HG02973 (cell line): ENCODE results near the gene THSD7A.

Experiments used
- ATAC-seq: cut with Tn5 transposase; IDR thresholded peaks from one replicate; pipeline ENCODE4 v1.9.1; 2021; ENCODE audit warnings: moderate library complexity; ENCODE audit not compliant: unreplicated experiment

The THSD7A gene

GRCh38 chr7:11831736-11832495 lies at the start of gene THSD7A:
Gene THSD7A (minus strand): TSS chr7:11832198. CDS start chr7:11831946, 252 bp downstream.
- no peak for ATAC-seq

GRCh38 chr7:11881680-11882079 lies 49.7 kb upstream of the THSD7A start:
- ATAC-seq, result no peak

- no peak for ATAC-seq
These were observed 43.6 kb upstream of the THSD7A start for GRCh38 chr7:11875635-11876034.

- no peak for ATAC-seq
These were observed 33.7 kb upstream of the THSD7A start for GRCh38 chr7:11865671-11866070.

- ATAC-seq, result no peak
These were observed 26.8 kb upstream of the THSD7A start for GRCh38 chr7:11858622-11859302.

- no peak for ATAC-seq
These were observed 26.0 kb upstream of the THSD7A start for GRCh38 chr7:11858026-11858425.

GRCh38 chr7:11848251-11848650 lies 16.3 kb upstream of the THSD7A start:
- no peak for ATAC-seq

- no peak for ATAC-seq
These were observed 15.3 kb upstream of the THSD7A start for GRCh38 chr7:11847336-11847735.

GRCh38 chr7:11846361-11846955 lies 14.5 kb upstream of the THSD7A start:
- no peak for ATAC-seq

- no peak for ATAC-seq
These were observed 11.2 kb upstream of the THSD7A start for GRCh38 chr7:11843113-11843765.

- ATAC-seq, result no peak
These were observed 9.7 kb upstream of the THSD7A start for GRCh38 chr7:11841657-11842056.

- no peak for ATAC-seq
These were observed 3.3 kb upstream of the THSD7A start for GRCh38 chr7:11835260-11835659.

GRCh38 chr7:11833431-11833830 lies 1.4 kb upstream of the THSD7A start:
- no peak for ATAC-seq

- no peak for ATAC-seq
These were observed 752 bp downstream of the THSD7A start for GRCh38 chr7:11831156-11831735.

GRCh38 chr7:11830582-11831155 lies 1.3 kb downstream of the THSD7A start:
- no peak for ATAC-seq

- no peak for ATAC-seq
These were observed 2.0 kb downstream of the THSD7A start for GRCh38 chr7:11829954-11830353.

GRCh38 chr7:11819947-11820346 lies 12.1 kb downstream of the THSD7A start:
- no peak for ATAC-seq

- no peak for ATAC-seq
These were observed 12.7 kb downstream of the THSD7A start for GRCh38 chr7:11819271-11819670.

GRCh38 chr7:11818281-11818680 lies 13.7 kb downstream of the THSD7A start:
- no peak for ATAC-seq

- ATAC-seq, result no peak
These were observed 14.8 kb downstream of the THSD7A start for GRCh38 chr7:11817111-11817740.
